GM19438 (cell line): ENCODE data around the gene SDK1.
"Not testable (repeated sequence)": the region's sequence is repeated elsewhere in the genome, so short reads cannot be mapped to it uniquely, and the experiment has no call there.

ENCODE experiments used
- ATAC-seq: cut with Tn5 transposase; IDR thresholded peaks from one replicate; pipeline ENCODE4 v1.9.1; 2021; ENCODE audit warnings: low read depth; ENCODE audit not compliant: unreplicated experiment

SDK1 gene

DNA sequence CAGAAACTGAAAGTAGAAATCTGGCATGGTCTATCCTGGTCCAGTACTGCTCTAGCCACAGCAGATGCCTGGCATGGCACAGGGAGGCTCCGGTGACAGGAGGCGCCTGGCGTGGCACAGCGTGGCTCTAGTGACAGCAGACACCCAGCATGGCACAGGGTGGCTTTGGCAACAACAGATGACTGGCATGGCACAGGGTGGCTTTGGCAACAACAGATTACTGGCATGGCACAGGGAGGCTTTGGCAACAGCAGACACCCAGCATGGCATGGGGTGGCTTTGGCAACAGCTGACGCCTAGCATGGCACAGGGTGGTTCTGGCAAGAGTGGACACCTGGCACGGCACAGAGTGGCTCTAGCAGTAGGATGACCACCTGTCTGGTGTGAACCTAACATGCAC lies 900.5 kb downstream of the SDK1 start:
- ATAC-seq: no peak

DNA sequence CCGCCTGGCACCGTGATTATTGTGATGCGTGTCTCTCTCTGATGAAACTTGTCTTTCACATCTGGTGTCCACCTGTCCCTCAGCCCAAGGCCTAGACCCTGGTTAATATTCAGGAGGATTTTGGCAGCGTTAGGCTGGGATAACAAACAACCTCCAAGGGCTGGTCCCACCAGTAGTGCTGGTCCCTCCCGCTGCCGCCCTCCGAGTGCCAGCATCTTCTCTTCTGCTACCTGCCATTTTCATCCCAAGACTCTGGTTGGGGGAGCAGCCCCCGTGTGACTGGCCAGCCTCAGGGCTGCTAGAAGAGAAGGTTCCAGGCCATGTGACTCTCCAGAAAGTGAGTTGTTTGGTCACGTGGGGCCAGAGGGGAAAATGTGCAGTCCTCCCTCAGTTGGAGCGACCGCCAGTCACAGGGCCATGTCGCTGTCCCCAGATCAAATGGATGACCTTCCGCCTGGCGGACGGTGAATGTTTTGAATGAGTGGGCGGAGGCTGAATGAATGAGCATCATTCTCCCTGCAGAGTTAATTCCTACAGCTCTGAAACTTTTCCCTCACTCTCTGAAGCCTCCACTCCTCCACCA lies 901.2 kb downstream of the SDK1 start:
- no peak for ATAC-seq

DNA sequence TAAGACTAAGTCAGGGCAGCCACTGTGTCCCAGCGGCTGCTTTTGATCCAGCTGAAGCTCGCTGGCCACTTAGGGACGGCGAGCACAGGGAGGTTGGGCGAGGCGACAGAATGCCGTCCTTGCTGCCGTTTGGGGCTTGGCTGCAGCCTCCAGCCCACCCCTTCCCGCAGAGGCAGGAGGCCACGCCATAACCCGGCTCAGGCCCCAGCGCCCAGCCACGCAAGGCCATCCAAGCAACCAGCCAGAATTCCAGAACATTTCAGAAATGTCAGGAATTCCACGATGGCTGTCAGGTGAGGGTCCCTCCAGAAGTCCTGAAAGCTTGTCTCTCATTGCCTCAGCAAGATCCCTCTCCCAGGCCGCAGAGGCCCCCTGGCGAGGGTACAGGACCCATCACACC lies 901.9 kb downstream of the SDK1 start:
- no peak for ATAC-seq

DNA sequence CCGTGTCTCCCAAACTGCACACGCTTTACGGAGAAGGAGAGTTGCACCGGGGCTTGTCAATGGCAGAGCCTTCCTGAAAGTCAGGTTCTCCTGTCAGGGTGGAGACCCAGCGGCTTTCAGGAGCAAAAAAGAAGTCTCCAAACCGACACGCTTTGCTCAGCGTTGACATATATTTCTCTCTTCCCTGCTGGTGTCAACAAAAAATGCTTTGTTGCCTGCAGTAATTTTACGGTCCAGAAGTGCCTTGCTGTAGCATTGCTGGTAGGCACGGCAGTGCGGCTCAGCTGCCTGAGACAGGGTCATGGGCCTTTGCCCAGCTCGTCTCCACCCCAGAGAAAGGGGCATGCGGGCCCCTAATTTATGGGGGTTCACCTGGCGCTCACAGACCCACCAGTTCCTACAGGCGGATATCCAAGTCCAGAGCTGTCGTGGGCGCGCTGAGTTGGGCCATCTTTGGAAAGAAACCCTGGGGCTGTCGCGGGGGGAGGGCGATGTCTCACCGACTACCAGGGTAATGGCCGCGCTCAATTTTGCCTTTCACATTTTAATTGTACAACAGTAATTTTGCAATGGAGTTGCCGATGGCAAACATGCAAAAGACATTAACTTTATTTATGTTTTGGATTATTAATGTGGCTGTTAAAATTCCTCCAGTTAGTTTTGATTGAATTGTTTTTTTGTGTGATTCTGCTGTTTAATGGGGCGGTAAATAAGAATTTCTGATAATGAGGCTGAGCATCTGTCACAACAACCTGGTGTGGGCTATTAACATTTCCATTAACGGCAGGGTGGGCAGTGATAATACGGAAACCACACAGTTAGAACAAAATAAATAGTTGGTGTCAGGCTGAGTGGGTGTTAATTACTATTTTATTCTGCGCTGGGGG lies 902.8 kb downstream of the SDK1 start:
- ATAC-seq: no peak

DNA sequence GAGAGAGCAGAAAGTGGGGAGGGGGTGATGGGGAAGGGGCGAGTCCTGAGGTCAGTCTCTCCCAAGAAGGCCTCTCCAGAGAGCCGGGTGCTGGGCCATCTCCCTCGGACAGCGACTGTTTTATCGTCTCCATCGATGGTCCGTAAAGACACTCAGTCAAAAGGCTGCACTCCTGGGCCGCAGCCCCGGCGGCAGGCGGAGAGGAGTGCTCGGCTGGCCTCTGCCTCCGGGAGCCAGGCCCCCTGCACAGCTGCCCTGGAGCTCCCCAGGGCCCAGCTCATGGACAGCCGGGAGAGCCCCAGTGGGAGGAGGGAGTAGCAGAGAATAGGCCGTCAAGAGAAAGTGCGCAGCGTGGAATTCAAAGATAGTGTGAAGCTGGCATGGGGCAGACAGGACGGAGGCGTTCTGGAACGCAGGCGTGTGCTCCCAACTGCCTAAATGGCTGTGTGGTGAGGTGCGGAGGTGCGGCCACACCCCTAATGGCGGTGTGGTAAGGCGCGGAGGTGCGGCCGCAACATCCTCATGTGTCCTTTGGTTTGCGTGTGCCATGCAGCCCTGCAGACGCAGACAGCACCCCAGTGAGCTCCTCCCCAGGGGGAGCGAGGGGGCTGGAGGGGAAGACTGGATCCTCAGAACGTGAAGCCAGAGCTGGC lies 903.6 kb downstream of the SDK1 start:
- ATAC-seq: no peak

DNA sequence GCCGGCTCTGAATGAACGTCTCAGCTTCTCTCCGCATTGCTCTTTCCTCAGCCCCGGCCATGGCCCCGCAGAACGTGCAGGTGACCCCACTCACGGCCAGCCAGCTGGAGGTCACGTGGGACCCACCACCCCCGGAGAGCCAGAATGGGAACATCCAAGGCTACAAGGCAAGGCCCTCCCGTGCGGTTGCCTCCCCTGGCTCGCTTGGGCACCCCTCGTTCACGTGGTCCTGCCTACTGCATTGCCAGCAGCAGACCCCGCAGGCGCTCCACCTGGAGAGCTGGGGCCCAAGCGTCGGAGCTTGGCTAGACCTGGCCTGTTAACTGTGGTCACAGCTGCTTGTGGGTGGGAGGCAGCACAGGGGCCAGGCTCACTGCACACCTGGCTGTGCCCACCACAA lies 904.8 kb downstream of the SDK1 start:
- no peak for ATAC-seq

DNA sequence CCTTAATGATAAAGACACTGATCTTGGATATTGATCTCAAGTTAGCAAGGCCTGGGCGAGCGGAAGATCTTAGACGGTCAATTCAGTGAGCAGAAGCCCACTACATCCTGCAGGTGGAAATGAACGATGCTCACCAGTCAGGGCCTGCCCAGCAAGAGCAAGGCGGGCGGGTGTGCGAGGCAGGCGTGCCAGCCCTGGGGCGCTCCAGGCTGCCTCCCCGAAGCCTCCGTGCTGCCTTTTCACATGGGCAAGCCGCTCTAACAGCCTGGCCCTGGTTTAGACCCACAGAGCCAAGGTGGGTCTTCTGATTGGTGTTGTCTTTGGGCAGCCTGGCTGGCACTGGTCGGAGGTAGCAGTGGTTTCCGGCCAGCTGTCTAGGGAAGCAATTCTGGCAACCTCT lies 906.0 kb downstream of the SDK1 start:
- ATAC-seq: no peak

DNA sequence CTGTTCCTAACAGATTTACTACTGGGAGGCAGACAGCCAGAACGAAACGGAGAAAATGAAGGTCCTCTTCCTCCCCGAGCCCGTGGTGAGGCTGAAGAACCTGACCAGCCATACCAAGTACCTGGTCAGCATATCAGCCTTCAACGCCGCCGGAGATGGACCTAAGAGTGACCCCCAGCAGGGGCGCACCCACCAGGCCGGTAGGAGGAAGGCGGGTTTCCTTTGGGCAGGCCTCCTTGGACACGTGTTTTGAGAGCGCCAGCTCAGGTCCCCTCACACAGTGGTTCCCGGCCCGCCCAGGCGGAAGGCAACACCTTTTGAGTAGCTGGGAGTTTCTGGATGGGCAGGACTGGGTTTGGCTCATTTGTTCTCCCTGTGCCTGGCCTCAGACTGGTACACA lies 907.0 kb downstream of the SDK1 start:
- ATAC-seq: no peak

DNA sequence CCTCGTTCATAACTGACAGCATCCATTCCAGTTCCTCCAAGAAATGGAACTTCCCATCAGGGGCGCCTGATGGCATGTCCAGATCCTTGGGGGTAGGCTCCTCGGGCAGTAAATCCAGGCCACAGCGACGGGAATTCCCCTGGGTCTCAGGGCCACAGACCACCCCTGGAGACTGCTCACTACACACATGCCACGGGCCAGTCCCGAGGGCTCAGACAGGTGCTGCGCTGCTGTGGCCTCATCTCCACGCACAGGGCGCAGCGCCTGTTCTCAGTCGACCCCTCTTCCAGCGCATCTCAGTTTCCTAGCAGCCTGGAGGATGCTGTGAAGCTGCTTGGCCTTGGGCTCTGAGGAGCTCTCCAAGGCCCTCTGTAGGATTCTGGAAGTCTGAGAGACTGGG lies 907.5 kb downstream of the SDK1 start:
- ATAC-seq: no peak

DNA sequence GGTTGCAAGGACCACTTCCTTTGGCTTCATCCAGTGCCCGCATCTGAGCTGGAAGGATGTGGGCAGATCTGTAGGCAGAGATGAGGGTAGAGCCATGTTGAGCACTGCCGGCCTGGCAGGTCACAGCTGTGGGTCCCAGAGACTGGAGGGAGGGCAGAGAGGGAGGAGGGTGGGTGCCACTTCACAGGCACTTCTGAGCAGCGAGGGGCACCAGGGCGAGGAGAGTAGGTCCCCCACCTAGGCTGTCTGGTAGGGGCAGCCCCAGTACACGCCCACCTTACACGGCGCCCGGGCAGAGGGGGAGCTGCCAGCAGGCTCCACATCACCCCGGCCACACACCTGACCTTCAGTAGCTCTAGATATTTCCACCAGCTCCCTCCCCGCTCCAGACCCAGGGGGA lies 908.1 kb downstream of the SDK1 start:
- no peak for ATAC-seq

DNA sequence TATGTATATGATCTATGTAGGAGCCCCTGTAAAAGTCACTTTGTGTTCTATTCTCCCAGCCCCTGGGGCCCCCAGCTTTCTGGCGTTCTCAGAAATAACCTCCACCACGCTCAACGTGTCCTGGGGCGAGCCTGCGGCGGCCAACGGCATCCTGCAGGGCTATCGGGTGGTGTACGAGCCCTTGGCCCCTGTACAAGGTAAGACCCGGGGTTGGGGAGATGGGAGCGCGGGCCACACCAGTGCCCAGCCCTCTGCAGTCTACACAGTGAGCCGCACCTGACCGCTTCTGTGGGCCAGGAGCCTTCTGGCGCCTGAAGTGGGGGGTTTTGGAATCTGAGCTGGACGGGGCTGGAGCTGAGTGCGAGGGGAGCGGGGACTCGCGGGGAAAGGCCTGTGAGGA lies 908.9 kb downstream of the SDK1 start:
- ATAC-seq: no peak

DNA sequence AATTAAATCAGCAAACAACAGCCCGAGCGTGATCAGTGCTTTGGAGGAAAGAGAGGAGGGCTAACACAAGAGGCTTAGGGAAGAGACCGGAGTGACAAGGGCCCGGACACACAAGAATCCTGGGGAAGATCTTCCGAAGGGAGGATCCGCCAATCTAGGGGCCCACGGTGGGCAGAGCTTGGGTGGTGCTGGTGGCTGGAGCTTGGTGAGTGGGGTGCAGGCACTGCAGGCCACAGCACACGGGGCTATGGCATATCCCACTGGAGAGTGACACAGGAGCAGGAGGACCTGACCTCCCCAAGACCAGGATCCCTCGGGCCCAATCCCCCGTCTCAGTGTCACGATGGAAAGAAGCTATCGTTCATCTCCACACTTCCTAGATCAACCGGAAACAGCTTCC lies 909.8 kb downstream of the SDK1 start:
- no peak for ATAC-seq

DNA sequence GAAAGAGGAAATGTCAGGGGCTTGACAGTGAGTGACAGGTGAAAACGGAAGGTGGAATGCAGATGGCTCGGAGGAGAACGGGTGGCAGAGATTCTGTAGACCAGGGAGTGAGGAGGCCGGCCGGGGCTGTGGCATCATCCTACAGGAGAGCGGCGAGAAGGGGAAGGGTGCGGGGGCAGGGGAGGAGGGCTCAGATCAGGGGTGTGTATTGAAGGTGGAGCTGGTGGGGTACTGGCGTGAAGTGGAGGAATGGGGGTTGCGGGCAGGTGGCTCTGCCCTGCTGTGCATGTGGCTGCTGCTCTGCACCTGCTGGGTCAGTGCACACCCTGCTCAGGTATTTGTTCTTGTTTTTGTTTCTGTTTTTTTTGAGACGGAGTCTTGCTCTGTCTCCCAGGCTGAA lies 910.2 kb downstream of the SDK1 start:
- no peak for ATAC-seq

DNA sequence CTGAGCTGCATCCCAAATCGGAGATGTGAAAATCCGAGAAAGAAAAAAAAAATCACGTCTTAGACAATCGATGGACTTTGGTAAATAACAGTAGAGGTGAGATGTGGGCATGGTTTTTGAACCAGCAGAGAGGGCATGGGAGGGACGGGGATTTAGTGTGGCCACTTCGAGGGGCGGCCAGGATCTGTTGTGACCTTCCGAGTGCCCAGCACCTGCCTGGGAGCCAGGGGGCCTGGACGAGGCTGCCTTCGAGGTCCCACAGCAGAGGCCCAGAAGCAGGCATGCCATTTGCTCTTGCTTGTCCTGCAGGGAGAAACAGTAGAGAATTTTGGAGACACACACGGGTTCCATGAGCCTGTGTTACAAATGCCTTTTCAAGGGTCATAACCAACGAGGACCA lies 911.3 kb downstream of the SDK1 start:
- no peak for ATAC-seq

DNA sequence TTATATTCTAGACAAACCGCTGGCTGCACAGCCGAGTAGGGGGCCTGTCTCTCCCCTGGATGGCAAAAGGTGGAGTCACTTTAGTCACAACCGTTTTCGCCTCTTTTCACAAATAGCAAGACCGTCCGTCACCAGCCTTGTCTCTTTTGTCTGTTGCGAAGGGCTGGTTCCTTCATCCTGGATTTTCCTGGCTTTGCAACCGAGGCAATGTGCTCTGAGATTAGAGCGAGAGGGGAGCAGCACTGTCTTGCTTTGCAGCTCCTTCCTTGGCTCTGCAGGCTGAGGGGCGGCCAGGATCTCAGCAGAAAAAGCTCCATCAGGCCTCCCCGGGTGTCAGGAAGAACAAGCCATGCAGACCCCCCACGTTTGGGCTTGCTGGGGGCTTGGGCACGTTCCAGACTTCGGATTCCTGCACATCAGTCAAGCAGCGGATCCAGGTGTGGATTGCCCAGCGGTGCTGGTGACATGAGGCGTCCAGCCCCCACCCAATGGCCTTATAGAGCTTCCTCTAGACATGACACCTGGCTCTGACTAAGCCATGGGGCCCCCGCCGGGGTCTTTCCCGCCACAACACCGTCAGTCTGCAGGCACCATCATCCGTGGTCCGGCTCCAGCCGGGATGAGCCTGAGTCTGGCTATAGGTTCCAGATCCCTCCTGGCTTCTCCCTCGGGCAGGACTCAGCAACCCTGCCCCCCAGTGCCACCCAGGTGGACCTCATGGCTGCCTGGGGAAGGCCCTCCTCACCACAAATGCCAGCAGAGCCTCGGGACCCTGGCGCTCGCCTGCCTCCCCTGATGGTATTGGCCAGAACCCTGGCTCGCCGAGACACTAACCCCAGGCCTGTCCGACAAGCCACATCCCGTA lies 913.5 kb downstream of the SDK1 start:
- no peak for ATAC-seq

DNA sequence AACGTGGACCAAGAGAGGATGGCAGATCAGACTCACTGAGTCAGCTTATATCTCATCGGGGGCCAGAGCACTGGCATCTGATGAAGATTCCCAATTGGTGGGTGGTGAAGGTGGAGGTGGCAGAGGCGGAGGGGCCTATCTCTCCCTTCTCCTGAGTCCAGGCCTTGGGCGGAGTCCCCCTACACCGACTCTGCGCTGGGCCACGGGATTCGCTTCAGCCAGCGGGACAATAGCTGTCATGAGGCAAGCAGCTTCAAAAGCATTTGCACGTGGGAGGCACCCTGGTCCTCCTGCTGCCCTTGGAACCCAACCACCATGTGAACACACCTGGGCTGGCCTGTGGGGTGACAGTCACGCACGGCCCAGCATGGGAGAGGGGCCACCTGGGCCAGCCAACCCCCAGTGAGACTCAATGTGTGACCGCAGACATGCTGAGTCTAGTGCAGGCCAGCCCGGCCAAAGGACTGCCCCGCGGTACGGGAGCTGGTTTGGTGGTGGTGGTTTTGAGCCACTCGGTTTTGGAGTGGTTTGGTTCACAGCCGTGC lies 914.2 kb downstream of the SDK1 start:
- no peak for ATAC-seq

DNA sequence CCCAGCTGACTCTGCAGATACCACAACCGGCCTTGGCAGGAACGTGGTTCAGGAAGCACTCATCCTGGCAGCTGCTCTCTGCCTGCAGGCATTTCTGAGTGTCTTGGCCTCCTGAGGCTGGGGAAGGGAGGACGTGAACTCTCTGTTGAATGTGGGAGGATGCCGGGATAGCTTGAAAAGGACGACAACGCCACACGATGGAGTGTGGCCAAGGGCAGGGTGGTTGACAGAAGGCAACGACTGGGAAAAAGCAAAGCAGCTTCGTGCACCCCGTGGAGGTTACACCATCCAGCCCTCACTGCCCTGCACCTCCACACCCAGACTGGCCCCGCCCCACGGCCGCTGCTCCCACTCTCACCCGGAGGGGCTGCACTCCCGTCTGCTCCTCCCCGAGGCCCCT lies 915.0 kb downstream of the SDK1 start:
- ATAC-seq: no peak

DNA sequence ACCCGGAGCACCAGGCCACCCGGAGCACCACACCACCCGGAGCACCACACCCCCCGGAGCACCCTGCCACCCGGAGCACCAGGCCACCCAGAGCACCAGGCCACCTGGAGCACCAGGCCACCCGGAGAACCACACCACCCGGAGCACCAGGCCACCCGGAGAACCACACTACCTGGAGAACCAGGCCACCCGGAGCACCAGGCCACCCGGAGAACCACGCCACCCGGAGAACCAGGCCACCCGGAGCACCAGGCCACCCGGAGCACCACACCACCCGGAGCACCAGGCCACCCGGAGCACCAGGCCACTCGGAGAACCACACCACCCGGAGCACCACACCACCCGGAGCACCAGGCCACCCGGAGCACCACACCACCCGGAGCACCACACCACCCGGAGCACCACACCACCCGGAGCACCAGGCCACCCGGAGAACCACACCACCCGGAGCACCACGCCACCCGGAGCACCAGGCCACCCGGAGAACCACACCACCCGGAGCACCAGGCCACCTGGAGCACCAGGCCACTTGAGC lies 916.1 kb downstream of the SDK1 start:
- ATAC-seq: not testable (repeated sequence)

DNA sequence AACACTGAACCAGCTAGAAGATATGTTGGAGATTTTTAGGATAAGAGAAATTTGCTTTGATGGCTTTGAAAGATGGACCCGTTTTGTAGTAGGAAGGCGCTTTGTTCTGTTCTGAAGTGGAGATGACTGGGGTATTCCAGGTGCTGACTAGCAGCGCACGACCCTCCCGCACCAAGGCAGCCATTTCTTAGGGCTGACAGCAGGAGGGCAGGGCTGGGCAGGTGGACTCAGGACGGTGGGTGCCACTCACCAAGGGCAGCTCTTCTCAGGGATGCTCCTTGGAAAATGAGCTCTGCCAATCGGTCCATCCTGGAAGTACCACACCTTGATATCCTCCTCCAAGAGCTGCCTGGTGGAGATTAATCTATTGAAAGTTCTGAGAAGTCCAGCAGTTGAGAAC lies 917.4 kb downstream of the SDK1 start:
- no peak for ATAC-seq

DNA sequence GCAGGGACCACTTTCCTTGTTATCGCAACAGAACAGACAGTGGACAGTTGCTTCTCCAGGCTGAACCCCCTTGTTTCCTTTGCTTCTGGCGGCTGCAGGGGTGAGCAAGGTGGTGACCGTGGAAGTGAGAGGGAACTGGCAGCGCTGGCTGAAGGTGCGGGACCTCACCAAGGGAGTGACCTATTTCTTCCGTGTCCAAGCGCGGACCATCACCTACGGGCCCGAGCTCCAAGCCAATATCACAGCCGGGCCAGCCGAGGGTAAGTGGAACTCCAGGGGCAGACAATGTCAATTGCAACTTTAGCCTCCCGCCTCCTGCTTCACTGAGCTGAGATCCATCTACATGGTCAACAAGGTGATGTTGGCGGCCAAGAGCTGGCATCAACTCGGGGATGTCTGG lies 919.0 kb downstream of the SDK1 start:
- ATAC-seq: no peak
